NOMO-1 (cell line): ENCODE data around the gene FBRSL1.
A peak's percentile ranks its signal among the peaks of the same experiment; 100 is the strongest.
"Not testable (repeated sequence)": the region's sequence is repeated elsewhere in the genome, so short reads cannot be mapped to it uniquely, and the experiment has no call there.

Experiments
- DNase-seq, 2 experiments: peaks; one replicate each; lab custom pipeline; 2025; ENCODE audit not compliant: unreplicated experiment in 2 of 2; lab: John Stamatoyannopoulos, UW

FBRSL1 gene

GRCh38 chr12:132489602-132490266 is at the start of gene FBRSL1:
TSS of gene FBRSL1 (plus strand) at chr12:132490151.
- DNase-seq: peak; percentile 83 to 92

- DNase-seq: not testable (repeated sequence)
Measured at GRCh38 chr12:132440420-132440819, 49.5 kb upstream of the FBRSL1 start.

- no peak for DNase-seq
Measured at GRCh38 chr12:132441871-132442863, 47.8 kb upstream of the FBRSL1 start.

- DNase-seq: no peak
Measured at GRCh38 chr12:132443091-132443490, 46.9 kb upstream of the FBRSL1 start.

- DNase-seq: no peak
Measured at GRCh38 chr12:132444283-132444682, 45.7 kb upstream of the FBRSL1 start.

GRCh38 chr12:132444957-132445883 is 44.7 kb upstream of the FBRSL1 start:
- peak; percentile 74 to 76 for DNase-seq

- DNase-seq: peak; percentile 71 to 87
Measured at GRCh38 chr12:132445884-132446632, 43.9 kb upstream of the FBRSL1 start.

GRCh38 chr12:132446633-132447326 is 43.2 kb upstream of the FBRSL1 start:
- no peak for DNase-seq

GRCh38 chr12:132447327-132447720 is 42.6 kb upstream of the FBRSL1 start:
- DNase-seq: no peak

GRCh38 chr12:132447731-132448462 is 42.1 kb upstream of the FBRSL1 start:
- no peak for DNase-seq

- DNase-seq: no peak
Measured at GRCh38 chr12:132448463-132448820, 41.5 kb upstream of the FBRSL1 start.

GRCh38 chr12:132449565-132450417 is 40.2 kb upstream of the FBRSL1 start:
- DNase-seq: no peak

GRCh38 chr12:132450418-132451171 is 39.4 kb upstream of the FBRSL1 start:
- no peak for DNase-seq

GRCh38 chr12:132451172-132451835 is 38.6 kb upstream of the FBRSL1 start:
- no peak for DNase-seq

- DNase-seq: no peak
Measured at GRCh38 chr12:132451836-132452195, 38.1 kb upstream of the FBRSL1 start.

GRCh38 chr12:132452596-132453350 is 37.2 kb upstream of the FBRSL1 start:
- no peak for DNase-seq
